Superior temporal gyrus (tissue), 1 donor: ENCODE measurements around the gene RTCA.
"Not testable (repeated sequence)": the region's sequence is repeated elsewhere in the genome, so short reads cannot be mapped to it uniquely, and the experiment has no call there.

Source experiments
- DNase-seq: peaks from one replicate; pipeline ENCODE4 v3.0.0-alpha.2; 2016; ENCODE audit errors: extremely low spot score

The RTCA gene

GRCh38 chr1:100258427-100258826 lies 7.6 kb upstream of the RTCA start:
- DNase-seq: not testable (repeated sequence)

- no peak for DNase-seq
Observed at GRCh38 chr1:100261686-100262085, 4.3 kb upstream of the RTCA start.

GRCh38 chr1:100264081-100264480 lies 1.9 kb upstream of the RTCA start:
- DNase-seq: not testable (repeated sequence)

- DNase-seq: no peak
Observed at GRCh38 chr1:100265562-100265930, 470 bp upstream of the RTCA start.

GRCh38 chr1:100266741-100267140 lies 725 bp downstream of the RTCA start:
- no peak for DNase-seq

GRCh38 chr1:100267284-100267683 lies 1.3 kb downstream of the RTCA start:
- DNase-seq: no peak

- DNase-seq: no peak
Observed at GRCh38 chr1:100268202-100268601, 2.2 kb downstream of the RTCA start.

- no peak for DNase-seq
Observed at GRCh38 chr1:100277866-100278265, 11.8 kb downstream of the RTCA start.

GRCh38 chr1:100279358-100279923 lies 13.4 kb downstream of the RTCA start:
- no peak for DNase-seq

GRCh38 chr1:100279954-100280682 lies 14.1 kb downstream of the RTCA start:
- DNase-seq: no peak

GRCh38 chr1:100284591-100284990 lies 18.6 kb downstream of the RTCA start:
- no peak for DNase-seq

GRCh38 chr1:100287162-100287561 lies 21.1 kb downstream of the RTCA start:
- no peak for DNase-seq

- DNase-seq: no peak
Observed at GRCh38 chr1:100290291-100290690, 24.3 kb downstream of the RTCA start.

- DNase-seq: no peak
Observed at GRCh38 chr1:100292711-100293110, 26.7 kb downstream of the RTCA start.

- no peak for DNase-seq
Observed at GRCh38 chr1:100296140-100296539, 30.1 kb downstream of the RTCA start.

- not testable (repeated sequence) for DNase-seq
Observed at GRCh38 chr1:100296997-100297396, 31.0 kb downstream of the RTCA start.

- no peak for DNase-seq
Observed at GRCh38 chr1:100298512-100298911, 32.5 kb downstream of the RTCA start.

GRCh38 chr1:100299521-100300222 lies 33.7 kb downstream of the RTCA start:
- no peak for DNase-seq

- DNase-seq: no peak
Observed at GRCh38 chr1:100300691-100301090, 34.7 kb downstream of the RTCA start.

GRCh38 chr1:100302739-100303138 lies 36.7 kb downstream of the RTCA start:
- no peak for DNase-seq

GRCh38 chr1:100304227-100304626 lies 38.2 kb downstream of the RTCA start:
- no peak for DNase-seq

GRCh38 chr1:100304921-100305320 lies 38.9 kb downstream of the RTCA start:
- no peak for DNase-seq

GRCh38 chr1:100305954-100306353 lies 39.9 kb downstream of the RTCA start:
- DNase-seq: no peak
